Chondrocyte (in vitro differentiated cells): ENCODE data around the gene PPDPF. TPM values are rescaled to one million over a fixed set of nuclear protein-coding genes. Genes with fewer than 3 reads are reported as not detected.
"Not testable (repeated sequence)": the region's sequence is repeated elsewhere in the genome, so short reads cannot be mapped to it uniquely, and the experiment has no call there.

Source experiments
- DNase-seq: peaks from one replicate; pipeline ENCODE4 v3.0.0; 2021; ENCODE audit warnings: mixed read lengths, low spot score
- H3K27ac Mint-ChIP-seq: one replicate; pipeline ENCODE4 v1.8.0; 2021; ENCODE audit warnings: mild to moderate bottlenecking, moderate library complexity, mixed read lengths; ENCODE audit not compliant: unreplicated experiment
- H3K27me3 Mint-ChIP-seq: 2 replicates; pipeline ENCODE4 v1.8.0; 2021; ENCODE audit warnings: low read depth, mixed read lengths
- H3K36me3 Mint-ChIP-seq: 2 replicates; pipeline ENCODE4 v1.8.0; 2021; ENCODE audit warnings: low read depth, mixed read lengths
- H3K4me1 Mint-ChIP-seq: 2 replicates; pipeline ENCODE4 v1.8.0; 2021; ENCODE audit warnings: low read depth, mild to moderate bottlenecking, mixed read lengths
- H3K4me3 Mint-ChIP-seq: one replicate; pipeline ENCODE4 v1.8.0; 2021; ENCODE audit warnings: mild to moderate bottlenecking, moderate library complexity, mixed read lengths; ENCODE audit not compliant: unreplicated experiment
- H3K9me3 Mint-ChIP-seq: 2 replicates; pipeline ENCODE4 v1.8.0; 2021; ENCODE audit warnings: low read depth, mixed read lengths
- CTCF ChIP-seq: fragments of 200-600 bp; sonication (generic); IDR thresholded peaks from 2 replicates; pipeline ENCODE4 v1.5.0; 2021; ENCODE audit warnings: antibody characterized with exemption, mild to moderate bottlenecking, moderate library complexity
- total RNA-seq: library from RNA; stranded (reverse); gene quantifications from 3 replicates; pipeline ENCODE4 v1.2.1, GENCODE V29; 2021

PPDPF gene
- total RNA-seq, 1 donor from 2014 or later = 261 TPM

- no peaks in the 10 kb centered on the region for H3K9me3 Mint-ChIP-seq
- DNase-seq = no peak
- H3K36me3 Mint-ChIP-seq = peaks cover 4% of the 10 kb centered on the region
- no peaks in the 10 kb centered on the region for H3K4me1 Mint-ChIP-seq
- H3K4me3 Mint-ChIP-seq = no peak overlapping the region
- TF ChIP-seq CTCF = no peak
- H3K27ac Mint-ChIP-seq = no peak overlapping the region
- H3K27me3 Mint-ChIP-seq = no peaks in the 10 kb centered on the region
Observed at GRCh38 chr20:63558804-63559484, 38.4 kb downstream of the PPDPF start.

GRCh38 chr20:63559485-63560332 is 39.1 kb downstream of the PPDPF start:
- not testable (repeated sequence) for H3K4me3 Mint-ChIP-seq, H3K27me3 Mint-ChIP-seq, H3K36me3 Mint-ChIP-seq

GRCh38 chr20:63560333-63560805 is 39.8 kb downstream of the PPDPF start:
- H3K27me3 Mint-ChIP-seq = no peaks in the 10 kb centered on the region
- no peak overlapping the region for H3K4me3 Mint-ChIP-seq
- DNase-seq = no peak
- peaks cover 4% of the 10 kb centered on the region for H3K36me3 Mint-ChIP-seq
- no peaks in the 10 kb centered on the region for H3K4me1 Mint-ChIP-seq
- H3K27ac Mint-ChIP-seq = no peak overlapping the region
- TF ChIP-seq CTCF = no peak
- H3K9me3 Mint-ChIP-seq = no peaks in the 10 kb centered on the region

More at GRCh38 chr20:63559485-63560332, 39.1 kb downstream of the PPDPF start:
- not testable (repeated sequence) for H3K9me3 Mint-ChIP-seq, H3K4me1 Mint-ChIP-seq, H3K27ac Mint-ChIP-seq, DNase-seq

- TF ChIP-seq CTCF = no peak
- no peak overlapping the region for H3K27ac Mint-ChIP-seq
- DNase-seq = no peak
- H3K4me3 Mint-ChIP-seq = no peak overlapping the region
- no peaks in the 10 kb centered on the region for H3K9me3 Mint-ChIP-seq
- H3K36me3 Mint-ChIP-seq = peaks cover 4% of the 10 kb centered on the region
- H3K27me3 Mint-ChIP-seq = no peaks in the 10 kb centered on the region
- H3K4me1 Mint-ChIP-seq = no peaks in the 10 kb centered on the region
Observed at GRCh38 chr20:63560856-63561609, 40.5 kb downstream of the PPDPF start.

GRCh38 chr20:63561624-63562396 is 41.2 kb downstream of the PPDPF start:
- Mint-ChIP-seq H3K9me3 (no peaks in the 10 kb centered on the region), H3K36me3 (peaks cover 4% of the 10 kb centered on the region), H3K4me3 (no peak overlapping the region), H3K27me3 (no peaks in the 10 kb centered on the region), H3K4me1 (no peaks in the 10 kb centered on the region), H3K27ac (no peak overlapping the region)
- no peak for DNase-seq
- no peak for TF ChIP-seq CTCF
